Mammary epithelial cell (primary cell): Measurements from ENCODE around the gene CBX2.

Experiments
- EZH2 ChIP-seq: IDR thresholded peaks from 2 replicates; pipeline ENCODE4 v1.6.1; 2012; ENCODE audit warnings: low read length, inconsistent platforms, borderline replicate concordance
- TF ChIP-seq, protein P1 (sequence below), 2 donors: IDR thresholded peaks in 1 of 2; conservative IDR thresholded peaks in 1 of 2; 2 replicates each; pipeline ENCODE4 v1.5.1; 2011 to 2012; ENCODE audit warnings: inconsistent platforms in 2 of 2, low read length in 2 of 2, mild to moderate bottlenecking in 2 of 2, control low read depth in 1 of 2, low read depth in 1 of 2; ENCODE audit not compliant: insufficient read depth in 1 of 2; ENCODE audit errors: extremely low read depth in 1 of 2

DNA sequence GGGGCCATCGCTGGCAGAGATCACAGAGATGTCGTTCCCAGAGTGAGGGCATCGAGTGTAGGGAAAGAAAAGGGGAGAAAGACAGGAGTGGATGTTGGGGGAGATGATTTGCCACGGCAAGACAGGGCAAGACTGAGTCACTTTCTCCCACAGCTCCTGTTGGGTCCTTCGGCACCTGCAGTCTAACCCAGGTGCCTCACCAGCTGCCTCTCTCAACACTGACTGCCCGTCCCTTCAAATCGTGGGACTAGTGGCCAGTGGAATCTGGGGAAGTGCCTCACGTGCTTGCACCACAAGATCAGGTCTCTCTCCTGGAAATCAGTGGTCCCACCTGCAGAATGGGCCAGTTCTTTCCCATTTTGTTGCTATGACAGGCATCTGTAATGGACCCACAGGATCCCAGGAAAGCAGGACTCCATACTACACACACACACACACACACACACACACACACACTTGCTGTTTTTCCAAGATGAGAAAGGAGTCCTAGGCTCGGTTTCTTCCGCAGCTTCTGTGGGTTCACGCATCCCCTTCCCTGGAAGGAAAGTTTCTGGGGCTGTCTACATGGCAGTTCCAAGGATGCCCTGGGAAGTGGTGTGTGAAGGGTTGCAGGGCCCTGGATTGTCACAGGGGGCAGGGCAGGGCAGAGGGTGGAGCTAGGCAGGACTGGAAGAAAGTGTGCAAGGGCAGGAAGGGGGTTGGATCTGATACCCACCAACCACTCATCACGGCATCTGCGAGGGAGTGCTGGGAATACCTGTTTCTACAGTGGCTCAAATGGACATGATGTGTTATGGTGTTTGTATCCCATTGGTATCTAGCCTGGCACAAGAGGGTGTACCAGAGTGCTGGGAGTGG is 29.1 kb downstream of the CBX2 start:
- TF ChIP-seq, protein P1, sequence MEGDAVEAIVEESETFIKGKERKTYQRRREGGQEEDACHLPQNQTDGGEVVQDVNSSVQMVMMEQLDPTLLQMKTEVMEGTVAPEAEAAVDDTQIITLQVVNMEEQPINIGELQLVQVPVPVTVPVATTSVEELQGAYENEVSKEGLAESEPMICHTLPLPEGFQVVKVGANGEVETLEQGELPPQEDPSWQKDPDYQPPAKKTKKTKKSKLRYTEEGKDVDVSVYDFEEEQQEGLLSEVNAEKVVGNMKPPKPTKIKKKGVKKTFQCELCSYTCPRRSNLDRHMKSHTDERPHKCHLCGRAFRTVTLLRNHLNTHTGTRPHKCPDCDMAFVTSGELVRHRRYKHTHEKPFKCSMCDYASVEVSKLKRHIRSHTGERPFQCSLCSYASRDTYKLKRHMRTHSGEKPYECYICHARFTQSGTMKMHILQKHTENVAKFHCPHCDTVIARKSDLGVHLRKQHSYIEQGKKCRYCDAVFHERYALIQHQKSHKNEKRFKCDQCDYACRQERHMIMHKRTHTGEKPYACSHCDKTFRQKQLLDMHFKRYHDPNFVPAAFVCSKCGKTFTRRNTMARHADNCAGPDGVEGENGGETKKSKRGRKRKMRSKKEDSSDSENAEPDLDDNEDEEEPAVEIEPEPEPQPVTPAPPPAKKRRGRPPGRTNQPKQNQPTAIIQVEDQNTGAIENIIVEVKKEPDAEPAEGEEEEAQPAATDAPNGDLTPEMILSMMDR (conservative IDR thresholded peaks at IDR 0.05 in 1 of 2, IDR thresholded peaks at IDR 0.05 in 1 of 2; ENCODE audit: extremely low read depth in 1 of 2, insufficient read depth in 1 of 2, low read depth in 1 of 2, low read length in 2 of 2): no peak
- TF ChIP-seq EZH2: no peak
